Amygdala (tissue), 56 donors: Measurements from ENCODE around the gene FBXO5.

Experiments used
- DNase-seq, 56 donors: peaks; one replicate each; lab custom pipeline; 2025; lab: John Stamatoyannopoulos, UW

The FBXO5 gene

DNA sequence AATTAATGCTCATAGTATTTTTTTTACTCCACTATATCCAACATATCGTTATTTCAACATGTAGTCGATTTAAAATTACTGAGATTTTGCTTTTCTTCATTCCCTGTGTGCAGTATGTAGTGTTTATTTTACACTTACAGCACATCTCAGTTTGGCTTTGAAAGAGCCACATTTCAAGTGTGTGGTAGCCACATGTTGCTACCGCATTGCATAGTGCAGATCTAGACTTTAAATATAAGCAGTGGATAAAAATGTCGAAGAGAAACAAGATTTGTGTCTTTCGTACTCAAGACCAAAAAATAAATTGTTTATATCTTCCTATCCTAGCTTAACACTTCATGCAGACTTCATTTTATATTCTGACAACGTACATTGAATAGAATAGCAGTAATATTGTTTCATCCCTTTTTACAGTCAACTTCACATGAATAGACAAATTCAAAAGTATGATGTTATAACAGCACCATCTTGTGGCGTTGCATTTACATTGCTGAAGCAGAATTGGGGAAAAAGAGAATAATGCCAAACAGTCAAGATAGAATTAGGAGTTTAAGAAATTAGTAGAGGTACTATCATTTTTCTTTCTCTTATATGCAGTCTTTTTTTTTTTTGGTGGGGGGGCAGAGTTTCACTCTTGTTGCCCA is 29.9 kb downstream of the FBXO5 start:
- DNase-seq = no peak

DNA sequence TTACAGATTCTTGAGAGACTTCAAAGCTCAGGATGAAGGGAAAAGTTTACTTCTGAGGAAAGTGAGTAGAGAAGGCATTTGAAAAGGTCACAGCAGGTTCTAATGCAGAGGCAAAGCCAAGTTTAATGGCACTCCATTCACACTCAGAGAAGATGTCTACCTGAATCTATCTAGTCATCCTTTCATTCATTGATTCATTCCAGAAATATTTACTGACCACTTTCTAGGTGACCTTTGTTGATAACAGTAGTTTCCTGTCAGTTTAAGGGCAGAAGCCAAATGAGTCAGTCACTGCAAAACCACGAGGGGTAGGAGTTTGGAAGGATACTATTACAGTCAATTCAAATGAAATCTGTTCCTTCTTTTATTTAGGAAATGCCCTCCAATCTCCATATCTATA is 30.8 kb downstream of the FBXO5 start:
- no peak for DNase-seq

DNA sequence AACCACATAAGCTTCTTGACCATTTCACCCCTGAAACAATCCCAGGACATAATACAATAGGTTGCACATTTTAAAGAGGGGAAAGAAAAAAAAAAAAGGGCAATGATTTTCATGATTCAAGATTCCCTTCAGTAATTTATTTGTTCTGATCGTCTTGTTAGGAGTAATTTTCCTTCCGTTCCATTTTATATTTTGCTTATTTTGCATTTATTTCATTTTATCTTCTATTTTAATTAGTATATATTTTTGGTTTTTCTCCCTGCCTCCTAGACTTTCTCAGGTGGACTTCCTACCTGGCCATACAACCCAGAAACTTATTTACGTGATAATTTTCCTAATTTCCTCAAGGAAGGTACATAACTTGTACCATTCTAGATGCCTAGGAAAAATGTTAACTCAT is 32.6 kb downstream of the FBXO5 start:
- no peak for DNase-seq

DNA sequence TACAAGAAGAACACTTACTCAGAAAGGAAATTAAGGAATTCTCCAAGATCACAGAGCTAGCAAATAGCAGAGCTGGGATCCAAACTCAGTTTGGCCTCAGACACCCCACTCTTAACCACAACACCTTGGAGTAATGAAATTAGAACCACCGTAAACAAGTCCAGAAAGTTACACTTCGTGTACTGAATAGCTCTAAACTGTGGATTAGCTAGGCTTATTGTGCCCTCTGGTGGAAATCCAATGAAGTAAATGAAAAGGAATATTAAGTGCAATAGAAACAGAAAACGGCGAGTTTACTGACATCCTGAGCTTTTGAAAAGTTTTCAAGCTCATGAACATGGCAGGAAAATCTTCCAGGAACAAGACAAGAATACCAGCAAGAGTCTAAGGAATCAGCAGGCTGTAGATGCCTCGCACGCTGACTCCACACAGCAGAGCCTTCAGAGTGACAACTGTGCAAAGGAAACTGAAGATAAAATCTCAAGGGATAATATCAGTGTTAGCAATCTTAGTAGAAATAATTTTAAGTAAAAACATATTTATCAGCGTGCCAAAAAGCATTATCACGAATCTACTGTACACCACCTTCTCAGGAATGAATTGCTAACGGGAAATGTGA is 34.6 kb downstream of the FBXO5 start:
- peak in 3 of 56 donors; percentile 2 to 40 (median 4) for DNase-seq

DNA sequence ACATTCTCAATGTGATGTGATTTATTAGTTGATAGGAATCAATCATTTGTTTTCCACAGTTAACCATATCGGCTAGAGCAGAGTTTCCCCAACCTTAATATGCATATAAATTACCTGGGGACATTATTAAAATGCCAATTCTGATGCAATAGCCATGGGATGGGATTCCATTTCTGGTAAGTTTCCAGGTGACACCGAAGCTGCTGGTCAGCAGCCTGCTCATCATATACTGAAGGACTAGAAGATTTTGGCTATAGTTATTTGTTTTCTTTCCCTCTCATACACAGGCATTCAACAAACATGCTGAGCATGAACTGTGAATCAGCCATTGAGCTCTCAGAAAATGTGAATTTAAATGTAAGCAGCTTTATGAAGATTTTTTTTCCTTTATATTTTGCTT is 35.8 kb downstream of the FBXO5 start:
- no peak for DNase-seq

DNA sequence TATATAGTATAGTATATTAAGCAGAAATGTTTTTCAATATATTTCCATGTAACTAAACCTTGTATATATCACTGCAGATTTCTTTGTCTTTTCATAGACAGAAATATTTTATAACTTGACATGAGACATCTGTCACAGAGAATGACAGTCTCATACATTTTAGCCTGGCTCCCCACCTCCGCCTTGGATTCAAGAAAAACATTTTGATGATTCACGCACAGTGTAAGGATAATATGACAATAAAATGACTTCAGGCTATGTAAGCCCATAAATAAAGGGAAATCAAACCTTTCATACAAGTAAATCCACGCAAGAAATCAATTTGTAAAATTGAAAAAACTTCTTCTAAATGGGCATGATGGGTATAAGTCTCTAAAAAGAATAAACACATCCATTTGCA is 36.4 kb downstream of the FBXO5 start:
- peak in 1 of 56 donors; percentile 5 for DNase-seq

DNA sequence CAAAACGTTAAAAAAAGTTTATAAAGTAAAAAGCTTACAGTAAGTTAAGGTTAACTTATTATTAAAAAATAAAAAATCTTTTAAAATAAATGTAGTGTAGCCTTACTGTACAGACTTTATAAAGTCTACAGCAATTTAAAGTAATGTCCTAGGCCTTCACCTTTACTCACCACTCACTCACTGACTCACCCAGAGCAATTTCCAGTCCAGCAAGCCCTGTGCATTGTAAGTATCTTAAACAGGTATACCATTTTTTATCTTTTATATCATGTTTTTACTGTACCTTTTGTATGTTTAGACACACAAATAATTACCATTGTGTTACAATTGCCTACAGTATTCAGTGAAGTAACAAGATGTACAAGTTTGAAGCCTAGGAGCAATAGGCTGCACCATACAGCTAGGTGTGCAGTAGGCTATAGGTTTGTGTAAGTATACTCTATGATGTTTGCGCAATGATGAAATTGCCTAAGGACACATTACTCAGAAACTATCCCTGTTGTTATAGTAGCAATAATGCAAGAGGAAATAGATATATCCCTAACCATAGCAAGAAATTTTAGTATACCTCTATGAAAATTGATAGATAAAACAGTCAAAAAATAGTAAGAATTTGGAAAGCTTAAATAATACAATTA is 39.5 kb downstream of the FBXO5 start:
- no peak for DNase-seq

DNA sequence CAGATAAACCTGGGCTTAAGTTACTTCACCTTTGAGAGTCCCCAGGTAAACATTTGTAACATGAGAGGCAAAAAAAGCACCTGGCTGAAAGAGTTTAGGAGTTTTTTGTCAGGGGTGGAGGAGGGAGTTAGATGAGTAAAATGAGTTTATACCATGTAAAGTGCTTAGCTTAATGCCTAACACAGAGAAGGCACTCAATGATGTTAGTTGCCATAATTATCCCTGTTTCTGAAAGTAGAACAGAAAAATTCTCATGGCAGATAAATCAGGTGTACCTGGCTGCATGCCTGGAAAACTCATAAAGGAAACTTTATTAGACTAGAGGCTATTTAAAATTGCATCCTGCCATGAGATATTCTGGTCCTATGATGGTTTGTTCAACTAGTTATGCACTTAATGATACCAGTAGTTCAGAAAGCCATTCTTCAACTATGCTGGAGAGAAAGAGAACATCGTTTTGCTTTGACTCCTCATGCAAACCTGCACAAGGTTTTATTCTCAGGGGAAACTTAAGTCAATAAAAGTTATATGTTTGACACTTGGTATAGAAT is 40.4 kb downstream of the FBXO5 start:
- DNase-seq = no peak

DNA sequence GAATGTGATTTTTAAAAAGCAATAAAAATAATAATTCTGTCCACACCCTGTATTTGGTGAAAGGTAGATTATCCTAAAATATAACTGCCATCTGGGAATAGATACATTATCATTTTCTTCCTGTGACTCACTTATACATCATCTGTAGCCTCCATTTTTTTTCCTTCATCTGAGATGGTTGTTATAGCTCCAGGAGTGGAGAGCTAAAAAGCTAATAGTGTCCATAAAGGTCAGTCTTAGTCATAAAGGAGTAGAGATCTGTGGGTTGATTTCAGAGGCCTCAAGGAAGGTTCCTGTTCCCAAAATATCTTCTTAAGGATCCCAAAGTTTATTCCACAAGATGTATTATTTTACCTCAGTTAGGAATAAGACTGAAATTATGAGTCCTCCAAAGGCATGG is 41.1 kb downstream of the FBXO5 start:
- no peak for DNase-seq

DNA sequence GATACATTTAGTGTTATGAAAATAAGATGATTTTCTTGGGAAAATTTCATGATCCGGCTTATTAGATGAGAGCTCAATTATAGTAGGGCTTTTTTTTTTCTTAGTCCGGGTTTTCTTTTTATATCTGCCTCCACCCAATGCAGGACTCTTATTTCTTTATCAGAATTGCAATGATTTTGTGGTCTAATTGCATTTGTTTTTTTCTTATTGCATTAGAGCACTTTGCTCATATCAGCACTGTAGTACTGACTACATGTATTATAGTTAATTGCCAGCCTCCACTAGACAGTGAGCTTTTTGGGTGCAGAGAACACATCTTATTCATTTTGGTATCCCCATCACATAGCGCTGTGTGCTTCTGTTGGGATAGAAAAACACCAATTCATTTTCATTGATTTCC is 50.0 kb downstream of the FBXO5 start:
- no peak for DNase-seq

DNA sequence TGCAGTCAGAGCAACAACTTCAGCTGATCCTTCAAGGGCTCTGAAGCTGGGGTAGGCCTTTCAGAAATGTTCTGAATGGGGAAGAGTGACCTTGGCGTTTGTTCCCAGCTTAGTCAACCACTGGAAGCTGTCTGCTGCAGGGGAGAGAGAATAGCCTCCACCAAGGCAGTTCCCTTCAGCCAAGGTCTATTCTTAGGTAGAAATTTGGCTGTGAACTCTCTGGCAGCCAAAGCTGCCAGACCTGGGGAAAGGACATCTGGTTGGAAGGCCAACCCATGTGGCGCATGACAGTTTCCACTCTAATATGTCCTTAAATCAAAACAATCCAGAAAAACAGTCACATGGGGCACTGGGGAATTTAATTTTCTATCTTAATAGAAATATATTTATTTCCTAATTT is 60.1 kb downstream of the FBXO5 start:
- no peak for DNase-seq
